ENCODE data around the gene SEMA6D. TPM values are rescaled to one million over a fixed set of nuclear protein-coding genes. Genes with fewer than 3 reads are reported as not detected.

The SEMA6D gene
- total RNA-seq, 1 experiment from 2014 or later, result 15.8 TPM

- Histone ChIP-seq H3K18ac (ENCODE audit: insufficient read length, low read depth, low read length) (no peak overlapping the region), H2AK5ac (ENCODE audit: insufficient read length, low read length) (no peak overlapping the region), H3K4me2 (ENCODE audit: insufficient read depth, insufficient read length, low read length) (no peak overlapping the region), H3K4ac (ENCODE audit: low read depth, low read length) (no peak overlapping the region), H3K23ac (ENCODE audit: insufficient read length, low read depth, low read length) (no peak overlapping the region), H2BK5ac (ENCODE audit: insufficient read length, low read length) (no peak overlapping the region), H3K79me2 (ENCODE audit: insufficient read depth, low read length) (no peaks in the 10 kb centered on the region), H2BK12ac (ENCODE audit: insufficient read length, low read depth, low read length) (no peak overlapping the region), H4K8ac (replicated peaks; ENCODE audit: insufficient read length, low read depth, low read length) (no peak overlapping the region), H3K4me1 (ENCODE audit: insufficient read depth, low read length) (no peaks in the 10 kb centered on the region), H3K9me3 (ENCODE audit: control insufficient read depth, low read depth, low read length) (no peaks in the 10 kb centered on the region), H4K5ac (ENCODE audit: insufficient read length, low read depth, low read length) (no peak overlapping the region), H4K91ac (ENCODE audit: insufficient read length, low read depth, low read length) (no peak overlapping the region), H2BK120ac (ENCODE audit: low read depth, low read length, poor library complexity, severe bottlenecking) (no peak overlapping the region), H3K27ac (ENCODE audit: insufficient read length, low read depth, low read length) (no peak overlapping the region), H3K23me2 (ENCODE audit: insufficient read length, low read depth, low read length, poor library complexity, severe bottlenecking) (no peaks in the 10 kb centered on the region), H3K79me1 (ENCODE audit: insufficient read depth, low read depth, low read length, poor library complexity, severe bottlenecking) (no peaks in the 10 kb centered on the region), H3K27me3 (ENCODE audit: insufficient read depth, low read length) (no peaks in the 10 kb centered on the region), H3K9ac (ENCODE audit: extremely low read depth, insufficient read length, low read length) (no peak overlapping the region), H3K56ac (ENCODE audit: insufficient read length, low read depth, low read length) (no peak overlapping the region), H2BK15ac (ENCODE audit: low read depth, low read length) (no peak overlapping the region), H3T11ph (ENCODE audit: low read length) (no peak overlapping the region), H2BK20ac (ENCODE audit: low read depth, low read length, poor library complexity, severe bottlenecking) (no peak overlapping the region), H4K20me1 (ENCODE audit: control insufficient read depth, insufficient read depth, insufficient read length) (no peaks in the 10 kb centered on the region), H2AFZ (ENCODE audit: low read length) (no peak overlapping the region), H3K14ac (ENCODE audit: insufficient read depth, low read length) (no peak overlapping the region)
- Mint-ChIP-seq H3K9me3 (no peaks in the 10 kb centered on the region), H3K27ac (no peak overlapping the region), H3K36me3 (ENCODE audit: insufficient read depth in 1 of 3, low read depth in 3 of 3) (no peaks in the 10 kb centered on the region), H3K27me3 (ENCODE audit: low read depth) (no peaks in the 10 kb centered on the region), H3K4me3 (no peak overlapping the region), H3K4me1 (peaks cover 0 to 7% of the 10 kb centered on the region in 2 experiments; a peak in 2 of 4 replicates)
- TF ChIP-seq CTCF (conservative IDR thresholded peaks at IDR 0.05), result no peak
- DNase-seq, result no peak
These were observed 84.9 kb downstream of the SEMA6D start for GRCh38 chr15:47802216-47802615.

All from H9 (cell line).